B cell (primary cell): ENCODE results near the gene TCF15. TPM values are rescaled to one million over a fixed set of nuclear protein-coding genes. Genes with fewer than 3 reads are reported as not detected.

Experiments used
- ATAC-seq: fragments of 200-7000 bp; cut with Tn5 transposase; one replicate; pipeline ENCODE4 v1.10.0; 2021; ENCODE audit warnings: low read depth, mild to moderate bottlenecking, moderate number of reproducible peaks, moderate library complexity
- CTCF ChIA-PET: fragments of 350-600 bp; sonication (Branson Sonifier 250); formaldehyde crosslinking; loops from one replicate; lab custom pipeline; 2021; ENCODE audit warnings: antibody characterized with exemption, inconsistent platforms; lab: Charles Lee
- POLR2A ChIA-PET: fragments of 350-600 bp; sonication (Branson Sonifier 250); formaldehyde crosslinking; loops from one replicate; lab custom pipeline; 2021; ENCODE audit warnings: antibody characterized with exemption; lab: Charles Lee
- DNase-seq: peaks from one replicate; pipeline ENCODE4 v3.0.0; 2013
- H2AFZ ChIP-seq: 2 replicates; pipeline ENCODE4 v1.6.1; 2012; ENCODE audit warnings: mild to moderate bottlenecking, low read depth, low read length; ENCODE audit not compliant: insufficient read depth, poor library complexity, severe bottlenecking
- H3K27ac ChIP-seq, 2 donors: 1 replicate in 1 of 2; 2 replicates in 1 of 2; pipeline ENCODE4 v1.5.1; 2012 to 2013; ENCODE audit warnings: low read length in 2 of 2, mild to moderate bottlenecking in 2 of 2, moderate library complexity in 1 of 2
- H3K27me3 ChIP-seq, 4 experiments: fragments of 200-600 bp in 1 of 4; sonication (generic) in 1 of 4; replicated peaks in 1 of 4; 1 replicate in 2 of 4; 2 replicates in 2 of 4; pipeline versions ENCODE4 v1.6.1 to v1.7.0; 2013 to 2016; ENCODE audit warnings: low read length in 3 of 4, mild to moderate bottlenecking in 2 of 4, mixed read lengths in 1 of 4, moderate library complexity in 1 of 4; ENCODE audit not compliant: insufficient read depth in 4 of 4, control insufficient read depth in 3 of 4; ENCODE audit errors: control extremely low read depth in 1 of 4
- H3K36me3 ChIP-seq, 2 experiments: replicated peaks in 1 of 2; 1 replicate in 1 of 2; 2 replicates in 1 of 2; pipeline versions ENCODE4 v1.6.1 to v1.7.1; 2013; ENCODE audit warnings: low read length in 1 of 2; ENCODE audit not compliant: insufficient read depth in 2 of 2, control insufficient read depth in 1 of 2; ENCODE audit errors: control extremely low read depth in 1 of 2, extremely low read depth in 1 of 2
- H3K4me1 ChIP-seq, 2 donors: fragments of 200-600 bp in 1 of 2; sonication (generic) in 1 of 2; 1 replicate in 1 of 2; 2 replicates in 1 of 2; pipeline versions ENCODE4 v1.5.1 to v1.6.1; 2013 to 2017; ENCODE audit warnings: low read length in 2 of 2; ENCODE audit not compliant: control insufficient read depth in 2 of 2, insufficient read depth in 2 of 2
- H3K4me2 ChIP-seq: replicated peaks from 2 replicates; pipeline ENCODE3; 2012; ENCODE audit warnings: mild to moderate bottlenecking, low read depth, low read length; ENCODE audit not compliant: poor library complexity, severe bottlenecking
- H3K4me3 ChIP-seq, 5 experiments: fragments of 200-600 bp in 1 of 5; sonication (generic) in 1 of 5; 1 replicate in 3 of 5; 2 replicates in 2 of 5; pipeline versions ENCODE4 v1.5.1 to v1.7.0; 2011 to 2016; ENCODE audit warnings: low read length in 4 of 5, mild to moderate bottlenecking in 4 of 5, low read depth in 2 of 5, control low read depth in 1 of 5, moderate library complexity in 1 of 5; ENCODE audit not compliant: insufficient read depth in 1 of 5; ENCODE audit errors: control extremely low read depth in 1 of 5, extremely low read depth in 1 of 5
- H3K79me2 ChIP-seq: fragments of 200-600 bp; sonication (generic); one replicate; pipeline ENCODE4 v1.6.0; 2016; ENCODE audit warnings: low read length; ENCODE audit not compliant: control insufficient read depth, insufficient read depth
- H3K9ac ChIP-seq: fragments of 200-600 bp; sonication (generic); 2 replicates; pipeline ENCODE4 v1.6.1; 2017; ENCODE audit warnings: mild to moderate bottlenecking, low read length, moderate library complexity
- H3K9me3 ChIP-seq, 3 donors: one replicate each; pipeline versions ENCODE4 v1.6.1 to v1.7.1; 2013; ENCODE audit warnings: low read length in 2 of 3; ENCODE audit not compliant: control insufficient read depth in 2 of 3, insufficient read depth in 1 of 3; ENCODE audit errors: control extremely low read depth in 1 of 3
- H4K20me1 ChIP-seq: 2 replicates; pipeline ENCODE4 v1.6.0; 2012; ENCODE audit warnings: mild to moderate bottlenecking, low read length; ENCODE audit not compliant: insufficient read depth, control insufficient read depth, poor library complexity, severe bottlenecking
- H3K27ac Mint-ChIP-seq: one replicate; pipeline ENCODE4 v1.8.0; 2021; ENCODE audit warnings: mixed read lengths
- H3K27me3 Mint-ChIP-seq: one replicate; pipeline ENCODE4 v1.8.0; 2021; ENCODE audit warnings: mixed read lengths
- H3K4me1 Mint-ChIP-seq: one replicate; pipeline ENCODE4 v1.8.0; 2021; ENCODE audit warnings: mixed read lengths
- H3K4me3 Mint-ChIP-seq: one replicate; pipeline ENCODE4 v1.8.0; 2021; ENCODE audit warnings: mixed read lengths
- H3K9me3 Mint-ChIP-seq: one replicate; pipeline ENCODE4 v1.8.0; 2022; ENCODE audit warnings: mixed read lengths; ENCODE audit not compliant: insufficient read depth
- CTCF ChIP-seq: fragments of 200-600 bp; IDR thresholded peaks from one replicate; pipeline ENCODE4 v1.8.0; 2022; ENCODE audit warnings: antibody characterized with exemption, mild to moderate bottlenecking
- EZH2 ChIP-seq: IDR thresholded peaks from 2 replicates; pipeline ENCODE4 v1.6.1; 2012; ENCODE audit warnings: borderline replicate concordance, low read depth, mild to moderate bottlenecking, moderate library complexity, low read length; ENCODE audit not compliant: insufficient read depth, poor library complexity, severe bottlenecking
- WGBS: methylation state at CpG from one replicate; pipeline ENCODE4 v1.1.5; 2013; ENCODE audit warnings: missing lambda C conversion rate; ENCODE audit not compliant: insufficient coverage; 5-methylcytosine and 5-hydroxymethylcytosine counted together
- intact Hi-C: fragments of 100-400 bp; cut with micrococcal nuclease; formaldehyde crosslinking; loops from one replicate; pipeline ENCODE4 v1.10.0; 2022
- polyA plus RNA-seq: library from polyadenylated mRNA; depleted of rRNA; stranded (reverse); fragments of >200 nt; gene quantifications from 2 replicates; pipeline ENCODE4 v1.2.3, GENCODE V29; 2012
- total RNA-seq, 2 donors: library from RNA; stranded (reverse); fragments of 120-200 nt in 1 of 2; gene quantifications; 1 replicate in 1 of 2; 2 replicates in 1 of 2; pipeline versions ENCODE4 v1.2.3 to v1.2.4, GENCODE V29; 2013 to 2022

TCF15 gene
- total and polyA plus RNA-seq, 2 donors (not counting 1 experiment from before 2014, with no cell fraction given), result not detected

DNA sequence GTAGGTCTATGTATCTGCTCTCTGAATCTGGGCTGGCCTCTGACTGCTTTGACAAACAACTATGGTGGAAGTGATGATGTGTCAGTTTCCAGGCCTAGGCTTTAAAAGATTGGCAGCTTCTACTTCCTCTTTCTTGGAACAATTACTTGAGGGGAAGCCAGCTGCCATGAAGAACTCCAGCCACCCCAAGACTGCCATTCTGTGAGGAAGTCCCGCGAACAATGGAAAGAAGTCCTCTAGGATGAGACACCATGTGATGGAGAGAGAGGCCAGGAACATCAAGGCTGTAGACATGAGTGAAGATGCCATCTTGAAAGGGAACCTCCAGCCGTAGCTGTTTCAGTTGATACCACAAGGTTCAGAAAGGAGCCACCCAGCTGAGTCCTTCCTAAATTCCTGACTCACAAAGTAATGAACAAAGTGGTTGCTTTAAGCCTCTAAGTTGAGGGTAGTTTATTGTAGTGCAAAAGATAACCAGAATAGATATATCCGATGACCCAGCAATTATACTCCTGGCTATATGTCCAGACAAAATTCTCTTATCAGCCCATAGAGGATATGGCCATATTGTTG, 15.3 kb upstream of the TCF15 start:
- intact Hi-C loops, result no loop called here
- H3K9me3 ChIP-seq, result peaks cover 0 to 3% (median 0%) of the 10 kb centered on the region in 3 donors
- no peaks in the 10 kb centered on the region for H3K4me1 ChIP-seq
- no peaks in the 10 kb centered on the region for H4K20me1 ChIP-seq
- H2AFZ ChIP-seq, result no peak overlapping the region
- H3K27ac Mint-ChIP-seq, result no peak overlapping the region
- no peak overlapping the region for H3K4me3 ChIP-seq
- no peak overlapping the region for H3K27ac ChIP-seq
- peaks cover 0 to 5% (median 0%) of the 10 kb centered on the region in 4 experiments for H3K27me3 ChIP-seq
- no peak for TF ChIP-seq CTCF
- TF ChIP-seq EZH2, result no peak
- no peaks in the 10 kb centered on the region for H3K36me3 ChIP-seq
- ATAC-seq (no peak), DNase-seq (no peak)
- ChIA-PET POLR2A (no interaction called here), CTCF (no interaction called here)
- H3K4me3 Mint-ChIP-seq, result no peak overlapping the region
- no peaks in the 10 kb centered on the region for H3K79me2 ChIP-seq
- H3K4me2 ChIP-seq, result no peak overlapping the region
- no peak overlapping the region for H3K9ac ChIP-seq
- H3K27me3 Mint-ChIP-seq, result peaks cover 28% of the 10 kb centered on the region
- H3K4me1 Mint-ChIP-seq, result no peaks in the 10 kb centered on the region
- no peaks in the 10 kb centered on the region for H3K9me3 Mint-ChIP-seq
- WGBS, result 80% methylated on average over 3 of the region's 4 CpGs

GRCh38 chr20:623704-624103, 13.6 kb upstream of the TCF15 start:
- intact Hi-C loops, result no loop called here

More at GRCh38 chr20:623704-624103, 13.6 kb upstream of the TCF15 start:
- ChIA-PET CTCF (no interaction called here), POLR2A (no interaction called here)
- Histone ChIP-seq H3K4me3 (no peak overlapping the region), H3K9ac (no peak overlapping the region), H3K79me2 (no peaks in the 10 kb centered on the region), H3K27ac (no peak overlapping the region), H3K27me3 (peaks cover 0 to 5% (median 3%) of the 10 kb centered on the region in 4 experiments), H3K9me3 (peaks cover 0 to 3% (median 0%) of the 10 kb centered on the region in 3 donors), H3K36me3 (no peaks in the 10 kb centered on the region), H2AFZ (no peak overlapping the region), H3K4me2 (no peak overlapping the region), H4K20me1 (no peaks in the 10 kb centered on the region), H3K4me1 (no peaks in the 10 kb centered on the region)
- Mint-ChIP-seq H3K9me3 (no peaks in the 10 kb centered on the region), H3K27me3 (peaks cover 40% of the 10 kb centered on the region), H3K4me1 (no peaks in the 10 kb centered on the region), H3K27ac (no peak overlapping the region), H3K4me3 (no peak overlapping the region)
- TF ChIP-seq EZH2 (no peak), CTCF (no peak)
- 36% methylated on average over 2 of the region's 4 CpGs for WGBS
- no peak for ATAC-seq
- no peak for DNase-seq
